NCI-H187 treated with DMSO at 0.1 percent for 48 hours (cell line): Measurements from ENCODE around the gene LPCAT1.

Experiments used
- DNase-seq: peaks from one replicate; lab custom pipeline; 2025; lab: John Stamatoyannopoulos, UW

The LPCAT1 gene

GRCh38 chr5:1421521-1422341 lies 102.0 kb downstream of the LPCAT1 start:
- no peak for DNase-seq

DNA sequence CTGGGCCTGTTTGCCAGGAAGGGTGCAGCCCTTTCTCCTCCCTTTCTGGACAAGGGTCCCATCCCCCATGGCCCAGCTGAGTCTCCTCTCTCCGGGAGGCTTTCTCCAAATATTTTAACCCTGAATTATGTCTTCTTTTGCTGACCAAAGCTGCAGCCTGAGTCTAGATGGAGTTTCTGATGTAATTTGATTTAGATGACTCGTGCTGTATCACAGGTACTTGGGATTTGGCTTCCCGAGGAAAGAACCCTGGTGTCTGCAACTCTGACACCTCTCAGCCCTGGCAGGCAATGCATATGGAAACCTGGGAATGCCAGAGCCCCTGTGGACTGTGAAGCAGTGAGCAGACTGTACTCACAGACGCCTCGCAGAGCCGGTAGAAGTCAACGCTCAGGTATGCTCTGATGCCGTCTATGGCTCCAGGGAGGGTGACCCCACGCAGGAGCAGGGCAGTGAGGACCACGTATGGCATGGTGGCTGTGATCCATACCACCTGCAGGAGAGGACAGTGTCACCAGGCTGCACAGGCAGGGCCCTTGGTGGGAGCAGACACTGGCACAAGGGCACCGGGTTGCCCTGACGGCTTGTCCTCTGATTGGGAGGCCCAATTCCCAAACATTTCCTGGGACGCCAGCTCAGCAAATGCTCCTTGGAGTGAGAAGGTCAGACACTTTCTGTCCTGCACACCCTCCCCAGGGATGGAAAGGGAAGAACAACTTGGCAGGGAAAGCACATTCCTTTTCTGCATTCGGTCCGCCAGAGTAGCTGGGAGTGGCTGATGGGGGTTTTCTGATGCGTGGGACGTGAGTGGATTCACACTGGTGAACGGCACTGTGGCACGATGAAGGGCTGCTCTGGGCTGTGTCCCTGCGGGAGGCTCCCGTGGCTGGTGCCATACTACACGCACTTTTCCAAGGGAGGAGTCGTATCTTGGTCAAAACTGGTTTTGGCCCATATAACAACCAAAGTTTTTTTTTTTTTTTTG lies 103.3 kb downstream of the LPCAT1 start:
- no peak for DNase-seq

DNA sequence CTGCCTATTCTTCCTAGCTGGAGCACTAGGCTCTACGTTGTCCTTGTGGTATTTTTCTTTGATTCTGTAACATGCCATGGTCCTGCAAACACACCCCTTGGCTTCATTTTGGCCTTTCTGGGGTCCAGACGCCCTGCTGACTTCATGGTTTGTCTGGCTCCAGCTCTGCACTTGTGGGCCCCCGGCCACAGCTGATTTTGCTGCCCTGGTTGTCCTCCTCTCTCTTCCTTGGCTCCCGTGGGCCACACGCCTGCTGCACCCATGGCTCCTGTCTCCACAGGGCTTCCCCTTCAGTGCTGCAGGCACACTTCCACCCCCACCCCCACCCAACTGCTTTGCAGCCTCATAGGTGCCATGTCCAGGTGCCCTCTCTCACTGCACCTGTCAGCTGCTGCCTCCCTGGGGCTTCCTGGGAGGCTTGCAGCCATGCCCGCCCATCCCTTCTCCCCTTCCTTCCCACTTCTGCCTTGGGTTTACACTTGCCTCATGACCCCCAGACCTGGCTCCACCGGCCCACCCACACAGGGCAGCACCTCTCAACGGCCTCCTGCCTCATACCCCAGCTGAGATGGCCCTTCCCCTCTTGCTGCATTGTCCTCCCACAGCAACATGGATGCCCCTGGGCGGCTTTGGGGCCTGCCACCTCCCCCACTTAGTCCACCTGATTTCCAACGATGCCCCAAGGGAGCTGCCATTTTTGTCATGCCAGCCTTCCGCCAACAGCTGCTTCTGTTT lies 104.1 kb downstream of the LPCAT1 start:
- DNase-seq: no peak

- no peak for DNase-seq
These were observed 104.9 kb downstream of the LPCAT1 start for GRCh38 chr5:1418921-1419280.

- no peak for DNase-seq
These were observed 105.4 kb downstream of the LPCAT1 start for GRCh38 chr5:1418238-1418920.

- DNase-seq: no peak
These were observed 106.1 kb downstream of the LPCAT1 start for GRCh38 chr5:1417586-1418225.

GRCh38 chr5:1416856-1417469 lies 106.8 kb downstream of the LPCAT1 start:
- DNase-seq: no peak

DNA sequence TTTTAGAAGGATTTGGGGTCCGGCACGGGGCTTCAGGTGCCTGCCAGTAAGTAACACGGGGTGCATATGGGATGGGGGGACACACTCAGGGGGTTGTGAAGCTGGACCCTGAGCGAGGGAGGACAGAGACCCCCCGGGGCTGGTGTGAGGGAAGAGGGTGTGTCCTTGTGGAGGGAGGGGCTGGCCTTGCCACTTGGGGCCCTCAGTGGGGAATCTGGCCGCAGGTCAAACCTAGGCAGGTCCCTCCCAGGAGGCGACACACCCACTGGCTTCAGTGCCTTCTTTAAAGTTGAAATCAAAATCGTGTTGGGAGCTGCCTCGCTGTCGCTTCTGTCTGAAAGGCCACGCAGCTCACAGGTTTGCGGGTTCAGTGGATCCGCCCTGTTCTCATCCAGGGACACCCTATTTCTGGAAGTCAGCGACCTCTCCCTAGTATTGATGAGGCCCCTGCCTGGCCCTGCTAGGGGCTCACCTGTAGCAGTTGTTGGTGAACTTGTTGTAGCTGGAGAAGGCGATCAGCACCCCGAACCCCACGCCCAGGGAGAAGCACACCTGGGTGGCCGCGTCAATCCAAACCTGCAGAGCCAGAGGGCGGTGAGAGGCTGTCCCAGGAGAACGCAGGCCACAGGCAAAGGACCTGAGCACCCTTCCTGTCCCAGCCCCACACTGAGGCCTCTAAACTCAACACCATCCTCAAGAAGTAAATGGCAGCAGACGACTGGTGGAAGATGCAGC lies 108.0 kb downstream of the LPCAT1 start:
- DNase-seq: no peak

GRCh38 chr5:1415059-1415425 lies 108.7 kb downstream of the LPCAT1 start:
- no peak for DNase-seq

GRCh38 chr5:1414311-1415058 lies 109.3 kb downstream of the LPCAT1 start:
- no peak for DNase-seq

DNA sequence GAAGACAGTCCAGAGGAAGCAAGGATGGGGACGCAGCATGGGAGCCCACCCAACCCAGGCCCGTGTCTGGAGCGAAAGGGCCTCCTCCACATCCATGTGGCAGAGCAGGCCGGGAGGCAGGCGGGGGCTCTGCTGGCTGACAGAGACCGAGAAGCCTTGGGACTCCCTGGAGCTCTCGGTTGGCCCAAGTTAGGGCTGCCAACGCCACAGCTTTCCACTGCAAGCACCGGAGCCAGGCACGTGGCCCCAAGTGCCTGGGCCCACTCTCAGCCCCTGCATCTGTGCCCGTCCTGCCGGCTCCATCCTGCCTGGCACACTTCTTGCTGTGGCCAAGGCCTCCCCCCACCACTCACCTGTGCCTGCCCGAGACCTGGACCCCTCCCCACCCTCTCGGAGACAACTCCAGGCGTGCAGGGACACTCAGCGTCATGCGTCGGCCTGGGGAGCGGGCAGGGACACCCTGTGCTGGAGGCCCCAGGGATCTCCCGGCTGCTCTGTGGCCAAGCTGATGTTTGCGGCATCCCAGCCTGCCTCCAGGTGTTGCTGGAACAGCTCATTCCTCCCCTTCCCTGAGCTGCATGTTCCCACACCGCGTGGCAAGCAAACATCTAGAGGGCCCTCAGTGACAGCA lies 110.0 kb downstream of the LPCAT1 start:
- no peak for DNase-seq

- no peak for DNase-seq
These were observed 110.5 kb downstream of the LPCAT1 start for GRCh38 chr5:1413211-1413610.

GRCh38 chr5:1412621-1413020 lies 111.1 kb downstream of the LPCAT1 start:
- DNase-seq: no peak

- DNase-seq: no peak
These were observed 111.6 kb downstream of the LPCAT1 start for GRCh38 chr5:1412163-1412562.
